Esophagus muscularis mucosa (tissue), 4 donors: ENCODE results near the gene EVC. TPM values are rescaled to one million over a fixed set of nuclear protein-coding genes. Genes with fewer than 3 reads are reported as not detected.

Experiments used
- DNase-seq: peaks from one replicate; pipeline ENCODE4 v3.0.0-alpha.2; 2017; ENCODE audit errors: extremely low spot score
- H3K27ac ChIP-seq, 4 donors: fragments of 200-600 bp; sonication (generic); replicated peaks in 1 of 4; 1 replicate in 3 of 4; 2 replicates in 1 of 4; pipeline ENCODE4 v1.5.1; 2016 to 2019; ENCODE audit warnings: mild to moderate bottlenecking in 1 of 4
- H3K27me3 ChIP-seq, 4 donors: fragments of 200-600 bp; sonication (generic); one replicate each; pipeline versions ENCODE4 v1.5.1 to v1.6.0; 2016 to 2019
- H3K36me3 ChIP-seq, 4 donors: fragments of 200-600 bp; sonication (generic); one replicate each; pipeline ENCODE4 v1.5.1; 2016 to 2019
- H3K4me1 ChIP-seq, 4 donors: fragments of 200-600 bp; sonication (generic); one replicate each; pipeline ENCODE4 v1.5.1; 2016 to 2019
- H3K4me3 ChIP-seq, 4 donors: fragments of 200-600 bp; sonication (generic); 1 replicate in 2 of 4; 2 replicates in 2 of 4; pipeline ENCODE4 v1.5.1; 2016 to 2019; ENCODE audit warnings: mild to moderate bottlenecking in 4 of 4, moderate library complexity in 1 of 4
- H3K9me3 ChIP-seq, 4 donors: fragments of 200-600 bp; sonication (generic); 1 replicate in 3 of 4; 2 replicates in 1 of 4; pipeline ENCODE4 v1.5.1; 2016 to 2019
- EP300 ChIP-seq: sonication (generic); formaldehyde crosslinking; IDR thresholded peaks from one replicate; pipeline ENCODE4 v1.6.1; 2017; ENCODE audit warnings: antibody characterized with exemption
- POLR2A ChIP-seq: fragments of 450-650 bp; IDR thresholded peaks from one replicate; pipeline ENCODE4 v1.6.1; 2017; ENCODE audit warnings: antibody characterized with exemption, moderate library complexity, mild to moderate bottlenecking, low read depth
- POLR2AphosphoS5 ChIP-seq, 2 donors: sonication (generic); formaldehyde crosslinking; IDR thresholded peaks; one replicate each; pipeline ENCODE4 v1.6.1; 2017; ENCODE audit warnings: antibody characterized with exemption in 2 of 2
- WGBS: methylation state at CpG from one replicate; pipeline ENCODE4 v1.1.5; 2018; 5-methylcytosine and 5-hydroxymethylcytosine counted together
- intact Hi-C: fragments of 100-400 bp; cut with DNase I; formaldehyde crosslinking; loops from one replicate; pipeline ENCODE4 v1.15.1; 2023
- total RNA-seq, 4 donors: library from RNA; depleted of rRNA; stranded (reverse); fragments of >200 nt; gene quantifications; one replicate each; pipeline versions ENCODE4 v1.1.0 to v1.2.1, GENCODE V29; 2016
- TF ChIP-seq, protein P1 (sequence below), 3 experiments: fragments of 200-600 bp in 2 of 3; fragments of 450-650 bp in 1 of 3; sonication (generic) in 2 of 3; IDR thresholded peaks; one replicate each; pipeline ENCODE4 v1.5.1; 2017 to 2019; ENCODE audit warnings: antibody characterized with exemption in 3 of 3, mild to moderate bottlenecking in 2 of 3, moderate library complexity in 1 of 3

Gene EVC
- total RNA-seq, 4 donors from 2014 or later = 25.7 to 59.6 (median 44.2) TPM

DNA sequence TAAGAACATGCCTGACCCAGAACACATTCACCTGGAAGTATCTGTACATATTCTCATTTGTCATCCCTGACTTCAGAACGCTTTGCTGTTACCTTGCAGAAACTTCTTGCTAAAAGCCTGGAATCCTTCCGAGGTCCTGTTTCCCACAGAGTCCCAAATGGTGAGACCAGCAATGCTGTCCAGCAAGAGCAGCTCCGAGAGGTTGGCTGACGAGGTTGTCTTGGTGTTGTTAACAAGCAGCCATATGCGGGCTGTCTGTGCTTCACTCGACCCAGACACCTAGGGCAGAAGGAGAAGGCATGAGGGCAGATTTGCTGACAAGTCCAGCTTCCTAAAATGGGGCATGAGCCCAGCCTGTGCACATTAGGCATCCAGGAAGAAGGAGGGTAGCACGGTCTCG is 21.9 kb upstream of the EVC start:
- DNase-seq = no peak
- H3K4me3 ChIP-seq = no peak overlapping the region
- H3K9me3 ChIP-seq = peaks cover 0 to 5% (median 0%) of the 10 kb centered on the region in 4 donors
- no peaks in the 10 kb centered on the region for H3K27me3 ChIP-seq
- 90% methylated on average over 8 of the region's 8 CpGs for WGBS
- no peak for TF ChIP-seq POLR2AphosphoS5 (IDR thresholded peaks at IDR 0.05)
- no peak for TF ChIP-seq POLR2A
- TF ChIP-seq EP300 = no peak
- TF ChIP-seq, protein P1, sequence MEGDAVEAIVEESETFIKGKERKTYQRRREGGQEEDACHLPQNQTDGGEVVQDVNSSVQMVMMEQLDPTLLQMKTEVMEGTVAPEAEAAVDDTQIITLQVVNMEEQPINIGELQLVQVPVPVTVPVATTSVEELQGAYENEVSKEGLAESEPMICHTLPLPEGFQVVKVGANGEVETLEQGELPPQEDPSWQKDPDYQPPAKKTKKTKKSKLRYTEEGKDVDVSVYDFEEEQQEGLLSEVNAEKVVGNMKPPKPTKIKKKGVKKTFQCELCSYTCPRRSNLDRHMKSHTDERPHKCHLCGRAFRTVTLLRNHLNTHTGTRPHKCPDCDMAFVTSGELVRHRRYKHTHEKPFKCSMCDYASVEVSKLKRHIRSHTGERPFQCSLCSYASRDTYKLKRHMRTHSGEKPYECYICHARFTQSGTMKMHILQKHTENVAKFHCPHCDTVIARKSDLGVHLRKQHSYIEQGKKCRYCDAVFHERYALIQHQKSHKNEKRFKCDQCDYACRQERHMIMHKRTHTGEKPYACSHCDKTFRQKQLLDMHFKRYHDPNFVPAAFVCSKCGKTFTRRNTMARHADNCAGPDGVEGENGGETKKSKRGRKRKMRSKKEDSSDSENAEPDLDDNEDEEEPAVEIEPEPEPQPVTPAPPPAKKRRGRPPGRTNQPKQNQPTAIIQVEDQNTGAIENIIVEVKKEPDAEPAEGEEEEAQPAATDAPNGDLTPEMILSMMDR (IDR thresholded peaks at IDR 0.05) = no peak
- no peaks in the 10 kb centered on the region for H3K4me1 ChIP-seq
- H3K27ac ChIP-seq = no peak overlapping the region
- intact Hi-C loops = no loop called here
- peaks cover 13 to 97% (median 70%) of the 10 kb centered on the region in 4 donors for H3K36me3 ChIP-seq

DNA sequence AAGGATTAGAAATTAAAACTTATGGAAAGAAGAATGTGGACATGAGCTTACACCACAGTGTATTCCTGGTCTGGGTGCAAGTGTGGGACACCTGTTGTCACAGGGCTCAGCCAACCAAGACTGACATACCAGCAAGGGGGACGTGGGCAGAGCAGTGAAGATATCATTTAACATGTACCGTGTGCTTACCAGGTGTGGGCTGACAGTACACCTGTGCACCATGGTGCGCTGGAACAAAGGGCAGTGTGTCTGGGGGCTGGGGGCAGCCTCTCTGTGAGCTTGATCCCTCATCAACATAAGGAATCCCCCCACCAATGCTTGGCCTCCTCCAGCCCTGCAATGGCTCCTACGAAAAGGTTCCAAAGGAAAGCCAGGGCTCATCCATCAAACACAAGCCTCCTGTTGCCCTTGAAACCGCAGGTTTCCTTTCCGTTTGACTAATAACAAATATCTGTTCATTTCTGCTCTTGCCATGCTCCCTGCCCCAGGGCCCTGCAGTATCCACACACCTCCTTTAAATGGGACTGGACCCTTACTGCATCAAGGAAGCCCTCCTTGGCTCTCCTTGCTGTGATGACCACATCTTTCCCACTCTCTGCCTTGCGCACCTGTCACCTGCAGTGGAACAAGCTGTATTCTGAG is 19.4 kb upstream of the EVC start:
- Histone ChIP-seq H3K36me3 (peaks cover 3 to 94% (median 61%) of the 10 kb centered on the region in 4 donors), H3K27ac (no peak overlapping the region), H3K4me1 (no peaks in the 10 kb centered on the region), H3K27me3 (no peaks in the 10 kb centered on the region), H3K9me3 (no peaks in the 10 kb centered on the region), H3K4me3 (no peak overlapping the region)
- intact Hi-C loops = no loop called here
- DNase-seq = no peak
- TF ChIP-seq EP300 (no peak), POLR2A (no peak)
- TF ChIP-seq, protein P1 (IDR thresholded peaks at IDR 0.05) = no peak
- WGBS = 91% methylated on average over 7 of the region's 7 CpGs

DNA sequence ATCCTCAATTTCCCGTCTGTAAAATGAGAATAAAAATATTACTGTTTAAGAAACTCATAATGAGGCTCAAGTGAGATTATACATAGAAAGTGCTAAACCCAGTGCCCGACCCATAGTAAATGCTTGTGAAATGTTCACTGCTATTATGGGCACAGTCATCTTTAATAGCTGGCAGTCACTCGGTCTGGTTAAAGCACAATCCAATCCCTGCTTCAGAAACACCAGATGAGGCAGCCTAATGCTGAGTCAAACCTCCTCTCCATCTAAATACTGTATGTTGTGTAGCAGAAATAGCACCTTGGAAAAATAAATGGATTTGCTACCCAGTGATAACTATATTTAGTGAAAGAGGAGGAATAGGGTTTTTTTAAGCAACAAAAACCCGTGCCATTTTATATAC is 17.1 kb upstream of the EVC start:
- no peak for DNase-seq
- H3K36me3 ChIP-seq = peaks cover 8 to 92% (median 49%) of the 10 kb centered on the region in 4 donors
- intact Hi-C loops = no loop called here
- H3K4me3 ChIP-seq = no peak overlapping the region
- no peaks in the 10 kb centered on the region for H3K4me1 ChIP-seq
- no peaks in the 10 kb centered on the region for H3K9me3 ChIP-seq
- H3K27ac ChIP-seq = no peak overlapping the region
- WGBS = 90% methylated on average over 4 of the region's 4 CpGs
- no peaks in the 10 kb centered on the region for H3K27me3 ChIP-seq
- TF ChIP-seq, protein P1 (IDR thresholded peaks at IDR 0.05) = no peak
- TF ChIP-seq EP300 = no peak
- no peak for TF ChIP-seq POLR2AphosphoS5 (IDR thresholded peaks at IDR 0.05)
- no peak for TF ChIP-seq POLR2A

DNA sequence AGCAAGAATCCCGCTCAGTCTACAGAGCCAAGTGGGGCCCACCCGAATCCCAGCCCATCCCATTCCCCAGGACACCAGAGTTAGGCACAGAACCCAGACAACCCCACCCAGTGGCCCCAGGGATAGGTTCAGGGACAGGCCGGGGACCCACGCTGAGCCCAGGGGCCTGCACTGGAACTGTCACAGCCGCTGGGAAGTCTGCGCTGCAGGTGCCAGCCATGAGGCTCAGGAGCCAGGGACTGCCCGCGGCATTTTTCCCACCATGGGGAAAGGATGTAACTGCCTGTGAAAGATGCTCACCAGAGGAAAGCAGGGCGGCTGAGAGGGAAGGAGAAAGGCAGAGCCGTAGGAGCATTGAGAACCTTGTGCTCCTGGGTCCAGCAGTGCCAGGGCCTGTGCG is 14.7 kb upstream of the EVC start:
- TF ChIP-seq, protein P1 (IDR thresholded peaks at IDR 0.05) = no peak
- no peak for TF ChIP-seq POLR2A
- TF ChIP-seq EP300 = no peak
- no peak for TF ChIP-seq POLR2AphosphoS5 (IDR thresholded peaks at IDR 0.05)
- no peak overlapping the region for H3K4me3 ChIP-seq
- intact Hi-C loops = no loop called here
- peaks cover 6 to 76% (median 32%) of the 10 kb centered on the region in 4 donors for H3K36me3 ChIP-seq
- H3K27ac ChIP-seq = no peak overlapping the region
- H3K4me1 ChIP-seq = no peaks in the 10 kb centered on the region
- 98% methylated on average over 10 of the region's 11 CpGs for WGBS
- DNase-seq = no peak
- no peaks in the 10 kb centered on the region for H3K9me3 ChIP-seq
- H3K27me3 ChIP-seq = no peaks in the 10 kb centered on the region

DNA sequence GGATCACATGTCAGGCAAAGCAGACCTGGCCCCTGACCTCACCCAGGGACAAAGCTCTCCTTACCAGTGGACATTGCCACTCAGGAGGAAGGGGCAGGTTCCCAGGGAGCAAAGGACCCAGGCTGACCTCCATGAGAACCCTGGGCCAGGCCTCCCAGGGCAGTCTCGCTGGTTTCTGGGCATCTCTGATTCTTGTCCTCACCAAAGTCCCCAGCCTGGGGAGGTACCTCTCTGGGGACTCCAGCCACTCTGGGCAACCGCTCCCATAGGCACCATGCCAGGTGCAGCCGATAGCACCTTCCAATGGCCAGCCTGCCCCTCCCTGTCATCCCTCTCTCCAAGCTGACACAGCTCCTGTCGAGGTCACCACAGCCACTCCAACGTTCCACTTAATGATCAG is 10.5 kb upstream of the EVC start:
- Histone ChIP-seq H3K4me1 (no peaks in the 10 kb centered on the region), H3K9me3 (no peaks in the 10 kb centered on the region), H3K4me3 (no peak overlapping the region), H3K27me3 (no peaks in the 10 kb centered on the region), H3K27ac (no peak overlapping the region), H3K36me3 (peaks cover 0 to 53% (median 19%) of the 10 kb centered on the region in 4 donors)
- WGBS = 70% methylated on average over 4 of the region's 5 CpGs
- no peak for DNase-seq
- no peak for TF ChIP-seq POLR2AphosphoS5 (IDR thresholded peaks at IDR 0.05)
- TF ChIP-seq, protein P1 (IDR thresholded peaks at IDR 0.05) = no peak
- no peak for TF ChIP-seq EP300
- no peak for TF ChIP-seq POLR2A
- intact Hi-C loops = no loop called here
